ENCODE measurements around the gene DNAH7. TPM values are rescaled to one million over a fixed set of nuclear protein-coding genes. Genes with fewer than 3 reads are reported as not detected.

DNAH7 gene
- total RNA-seq, 1 experiment from 2014 or later, result 0.09 TPM

DNA sequence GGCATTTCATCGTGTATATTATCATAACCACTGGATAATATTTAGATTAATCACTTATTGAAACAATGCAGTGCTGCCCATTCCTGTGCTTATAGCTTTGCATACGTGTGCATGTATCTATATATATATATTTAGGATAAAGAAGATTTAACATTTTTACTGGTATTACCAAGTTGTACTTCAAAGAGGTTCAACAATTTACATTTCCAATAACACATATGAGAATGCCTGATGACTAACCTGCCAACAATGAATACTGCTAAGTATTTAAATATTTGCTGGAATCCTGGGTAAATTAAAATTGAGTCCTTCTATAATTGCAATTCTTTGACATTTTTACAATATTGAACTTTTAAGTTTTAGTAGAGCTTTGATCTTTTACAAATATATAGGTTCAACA is 300.2 kb downstream of the DNAH7 start:
- Mint-ChIP-seq H3K27ac (no peak overlapping the region), H3K4me1 (no peaks in the 10 kb centered on the region), H3K36me3 (ENCODE audit: insufficient read depth in 1 of 3, low read depth in 3 of 3) (peaks cover 3 to 14% (median 11%) of the 10 kb centered on the region in 3 experiments; a peak in 6 of 7 replicates), H3K4me3 (no peak overlapping the region), H3K27me3 (ENCODE audit: low read depth) (no peaks in the 10 kb centered on the region), H3K9me3 (peaks cover 12 to 15% of the 10 kb centered on the region in 2 experiments; a peak in 4 of 5 replicates)
- Histone ChIP-seq H3K4ac (ENCODE audit: low read depth, low read length) (no peak overlapping the region), H3K23me2 (ENCODE audit: insufficient read length, low read depth, low read length, poor library complexity, severe bottlenecking) (no peaks in the 10 kb centered on the region), H3K27ac (ENCODE audit: insufficient read length, low read depth, low read length) (no peak overlapping the region), H4K20me1 (ENCODE audit: control insufficient read depth, insufficient read depth, insufficient read length) (no peaks in the 10 kb centered on the region), H2AFZ (ENCODE audit: low read length) (no peak overlapping the region), H3K56ac (ENCODE audit: insufficient read length, low read depth, low read length) (no peak overlapping the region), H4K91ac (ENCODE audit: insufficient read length, low read depth, low read length) (no peak overlapping the region), H2BK12ac (ENCODE audit: insufficient read length, low read depth, low read length) (no peak overlapping the region), H3K79me1 (ENCODE audit: insufficient read depth, low read depth, low read length, poor library complexity, severe bottlenecking) (no peaks in the 10 kb centered on the region), H2AK5ac (ENCODE audit: insufficient read length, low read length) (no peak overlapping the region), H3K18ac (ENCODE audit: insufficient read length, low read depth, low read length) (no peak overlapping the region), H2BK5ac (ENCODE audit: insufficient read length, low read length) (no peak overlapping the region), H3K27me3 (ENCODE audit: insufficient read depth, low read length) (no peaks in the 10 kb centered on the region), H2BK20ac (ENCODE audit: low read depth, low read length, poor library complexity, severe bottlenecking) (no peak overlapping the region), H4K5ac (ENCODE audit: insufficient read length, low read depth, low read length) (no peak overlapping the region), H3K79me2 (ENCODE audit: insufficient read depth, low read length) (no peaks in the 10 kb centered on the region), H3T11ph (ENCODE audit: low read length) (no peak overlapping the region), H4K8ac (replicated peaks; ENCODE audit: insufficient read length, low read depth, low read length) (no peak overlapping the region), H2BK120ac (ENCODE audit: low read depth, low read length, poor library complexity, severe bottlenecking) (no peak overlapping the region), H3K9me3 (ENCODE audit: control insufficient read depth, low read depth, low read length) (no peaks in the 10 kb centered on the region), H3K9ac (ENCODE audit: extremely low read depth, insufficient read length, low read length) (no peak overlapping the region), H2BK15ac (ENCODE audit: low read depth, low read length) (no peak overlapping the region), H3K23ac (ENCODE audit: insufficient read length, low read depth, low read length) (no peak overlapping the region), H3K4me2 (ENCODE audit: insufficient read depth, insufficient read length, low read length) (no peak overlapping the region), H3K14ac (ENCODE audit: insufficient read depth, low read length) (no peak overlapping the region), H3K4me1 (ENCODE audit: insufficient read depth, low read length) (no peaks in the 10 kb centered on the region)
- no CpG with 5 or more reads among the region's 2 CpGs for WGBS (ENCODE audit: extremely low coverage, insufficient read length, low lambda C conversion rate)
- no peak for DNase-seq
- TF ChIP-seq, protein P1, sequence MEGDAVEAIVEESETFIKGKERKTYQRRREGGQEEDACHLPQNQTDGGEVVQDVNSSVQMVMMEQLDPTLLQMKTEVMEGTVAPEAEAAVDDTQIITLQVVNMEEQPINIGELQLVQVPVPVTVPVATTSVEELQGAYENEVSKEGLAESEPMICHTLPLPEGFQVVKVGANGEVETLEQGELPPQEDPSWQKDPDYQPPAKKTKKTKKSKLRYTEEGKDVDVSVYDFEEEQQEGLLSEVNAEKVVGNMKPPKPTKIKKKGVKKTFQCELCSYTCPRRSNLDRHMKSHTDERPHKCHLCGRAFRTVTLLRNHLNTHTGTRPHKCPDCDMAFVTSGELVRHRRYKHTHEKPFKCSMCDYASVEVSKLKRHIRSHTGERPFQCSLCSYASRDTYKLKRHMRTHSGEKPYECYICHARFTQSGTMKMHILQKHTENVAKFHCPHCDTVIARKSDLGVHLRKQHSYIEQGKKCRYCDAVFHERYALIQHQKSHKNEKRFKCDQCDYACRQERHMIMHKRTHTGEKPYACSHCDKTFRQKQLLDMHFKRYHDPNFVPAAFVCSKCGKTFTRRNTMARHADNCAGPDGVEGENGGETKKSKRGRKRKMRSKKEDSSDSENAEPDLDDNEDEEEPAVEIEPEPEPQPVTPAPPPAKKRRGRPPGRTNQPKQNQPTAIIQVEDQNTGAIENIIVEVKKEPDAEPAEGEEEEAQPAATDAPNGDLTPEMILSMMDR (conservative IDR thresholded peaks at IDR 0.05), result no peak

Measured in H9 (cell line).